ENCODE results near the gene PRKG1.

PRKG1 gene

GRCh38 chr10:51666456-51666855, 592.2 kb downstream of the PRKG1 start:
- H3K4me2 ChIP-seq (ENCODE audit: low read depth, low read length, poor library complexity, severe bottlenecking): no peak overlapping the region
- H2AFZ ChIP-seq (ENCODE audit: low read length): no peak overlapping the region
- H3K9me3 ChIP-seq (ENCODE audit: insufficient read depth, low read depth, low read length): no peaks in the 10 kb centered on the region
- no peak for TF ChIP-seq EZH2phosphoT487 (IDR thresholded peaks at IDR 0.05; ENCODE audit: borderline replicate concordance)
- TF ChIP-seq, protein P1, sequence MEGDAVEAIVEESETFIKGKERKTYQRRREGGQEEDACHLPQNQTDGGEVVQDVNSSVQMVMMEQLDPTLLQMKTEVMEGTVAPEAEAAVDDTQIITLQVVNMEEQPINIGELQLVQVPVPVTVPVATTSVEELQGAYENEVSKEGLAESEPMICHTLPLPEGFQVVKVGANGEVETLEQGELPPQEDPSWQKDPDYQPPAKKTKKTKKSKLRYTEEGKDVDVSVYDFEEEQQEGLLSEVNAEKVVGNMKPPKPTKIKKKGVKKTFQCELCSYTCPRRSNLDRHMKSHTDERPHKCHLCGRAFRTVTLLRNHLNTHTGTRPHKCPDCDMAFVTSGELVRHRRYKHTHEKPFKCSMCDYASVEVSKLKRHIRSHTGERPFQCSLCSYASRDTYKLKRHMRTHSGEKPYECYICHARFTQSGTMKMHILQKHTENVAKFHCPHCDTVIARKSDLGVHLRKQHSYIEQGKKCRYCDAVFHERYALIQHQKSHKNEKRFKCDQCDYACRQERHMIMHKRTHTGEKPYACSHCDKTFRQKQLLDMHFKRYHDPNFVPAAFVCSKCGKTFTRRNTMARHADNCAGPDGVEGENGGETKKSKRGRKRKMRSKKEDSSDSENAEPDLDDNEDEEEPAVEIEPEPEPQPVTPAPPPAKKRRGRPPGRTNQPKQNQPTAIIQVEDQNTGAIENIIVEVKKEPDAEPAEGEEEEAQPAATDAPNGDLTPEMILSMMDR (conservative IDR thresholded peaks at IDR 0.05; ENCODE audit: low read length): no peak
- no peaks in the 10 kb centered on the region for H3F3A ChIP-seq (ENCODE audit: low read depth)
- H3K4me1 ChIP-seq (ENCODE audit: insufficient read depth, low read length, poor library complexity, severe bottlenecking): no peaks in the 10 kb centered on the region
- H3K9ac ChIP-seq (ENCODE audit: low read depth, low read length, poor library complexity, severe bottlenecking): no peak overlapping the region
- H4K20me1 ChIP-seq (ENCODE audit: insufficient read depth, low read length, poor library complexity, severe bottlenecking): no peaks in the 10 kb centered on the region
- no peak overlapping the region for H3K4me3 ChIP-seq (ENCODE audit: low read length, poor library complexity, severe bottlenecking)
- H3K27me3 ChIP-seq (ENCODE audit: insufficient read depth, low read length, poor library complexity, severe bottlenecking): no peaks in the 10 kb centered on the region
- 0 out of 2 replicates have a peak, but pooled peaks cover 9% of the 10 kb centered on the region for H3K9me2 ChIP-seq (replicated peaks; ENCODE audit: low read depth, low read length)
- no peaks in the 10 kb centered on the region for H3K79me2 ChIP-seq (ENCODE audit: insufficient read depth, low read length)
- no peaks in the 10 kb centered on the region for H3K36me3 ChIP-seq (ENCODE audit: insufficient read depth, low read length)

DNA sequence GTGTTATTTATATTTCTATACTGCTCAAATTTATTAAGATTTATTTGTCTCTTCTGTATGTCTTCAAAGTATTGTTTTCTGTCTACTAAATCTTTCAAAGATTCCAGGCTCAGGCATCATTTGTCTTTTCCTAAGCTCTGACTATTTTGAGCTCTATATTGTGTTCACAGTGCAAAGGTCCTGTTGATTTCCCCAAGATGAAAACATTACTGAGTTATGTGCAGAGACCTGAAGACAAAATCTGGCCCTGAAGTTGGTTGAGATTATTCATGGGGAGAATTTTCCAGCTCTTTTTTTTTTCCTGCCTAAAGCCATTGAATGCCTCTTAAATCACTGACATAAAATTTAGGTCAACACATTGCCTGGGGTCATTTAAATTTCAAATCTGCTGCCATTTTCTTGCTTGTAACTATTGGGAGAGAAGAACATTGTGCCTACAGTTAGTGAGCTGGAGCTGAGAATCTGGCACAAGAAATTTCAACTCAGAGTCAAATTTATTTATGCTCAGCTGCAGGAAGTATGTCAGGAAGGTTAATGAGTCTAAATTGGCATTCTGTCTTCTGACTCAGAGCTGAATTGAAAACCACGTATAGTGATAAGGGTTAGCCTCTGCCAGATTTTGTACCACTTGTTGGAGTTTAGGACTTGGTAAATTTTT, 593.5 kb downstream of the PRKG1 start:
- no peak overlapping the region for H2AFZ ChIP-seq (ENCODE audit: low read length)
- no peaks in the 10 kb centered on the region for H3K27me3 ChIP-seq (ENCODE audit: insufficient read depth, low read length, poor library complexity, severe bottlenecking)
- H3K79me2 ChIP-seq (ENCODE audit: insufficient read depth, low read length): no peaks in the 10 kb centered on the region
- TF ChIP-seq, protein P1 (conservative IDR thresholded peaks at IDR 0.05; ENCODE audit: low read length): no peak
- TF ChIP-seq EZH2phosphoT487 (IDR thresholded peaks at IDR 0.05; ENCODE audit: borderline replicate concordance): no peak
- H3K4me2 ChIP-seq (ENCODE audit: low read depth, low read length, poor library complexity, severe bottlenecking): no peak overlapping the region
- no peaks in the 10 kb centered on the region for H4K20me1 ChIP-seq (ENCODE audit: insufficient read depth, low read length, poor library complexity, severe bottlenecking)
- no peaks in the 10 kb centered on the region for H3K4me1 ChIP-seq (ENCODE audit: insufficient read depth, low read length, poor library complexity, severe bottlenecking)
- H3K9ac ChIP-seq (ENCODE audit: low read depth, low read length, poor library complexity, severe bottlenecking): no peak overlapping the region
- H3K36me3 ChIP-seq (ENCODE audit: insufficient read depth, low read length): no peaks in the 10 kb centered on the region
- no peak overlapping the region for H3K4me3 ChIP-seq (ENCODE audit: low read length, poor library complexity, severe bottlenecking)
- no peaks in the 10 kb centered on the region for H3F3A ChIP-seq (ENCODE audit: low read depth)
- no peaks in the 10 kb centered on the region for H3K9me3 ChIP-seq (ENCODE audit: insufficient read depth, low read depth, low read length)
- 0 out of 2 replicates have a peak, but pooled peaks cover 9% of the 10 kb centered on the region for H3K9me2 ChIP-seq (replicated peaks; ENCODE audit: low read depth, low read length)

DNA sequence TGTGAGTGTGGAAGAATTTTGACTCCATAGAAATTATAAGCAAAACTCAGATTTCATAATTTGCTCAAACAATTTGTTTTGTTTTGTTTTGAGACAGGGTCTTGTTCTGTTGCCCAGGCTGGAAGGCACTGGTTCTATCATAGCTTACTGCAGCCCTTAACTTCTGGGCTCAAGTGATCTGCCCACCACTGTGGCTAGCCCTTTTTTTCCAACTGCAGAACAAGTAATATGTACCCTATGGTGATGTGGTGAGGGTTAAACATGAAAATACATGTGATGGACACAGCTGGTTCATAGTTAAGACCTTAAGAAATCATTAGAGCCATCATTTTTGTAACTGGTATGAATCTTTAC, 594.0 kb downstream of the PRKG1 start:
- Histone ChIP-seq H2AFZ (ENCODE audit: low read length) (no peak overlapping the region), H3K79me2 (ENCODE audit: insufficient read depth, low read length) (no peaks in the 10 kb centered on the region), H3F3A (ENCODE audit: low read depth) (no peaks in the 10 kb centered on the region), H3K4me3 (ENCODE audit: low read length, poor library complexity, severe bottlenecking) (no peak overlapping the region), H3K9ac (ENCODE audit: low read depth, low read length, poor library complexity, severe bottlenecking) (no peak overlapping the region), H3K9me2 (replicated peaks; ENCODE audit: low read depth, low read length) (0 out of 2 replicates have a peak, but pooled peaks cover 9% of the 10 kb centered on the region), H3K36me3 (ENCODE audit: insufficient read depth, low read length) (no peaks in the 10 kb centered on the region), H3K4me2 (ENCODE audit: low read depth, low read length, poor library complexity, severe bottlenecking) (no peak overlapping the region), H3K9me3 (ENCODE audit: insufficient read depth, low read depth, low read length) (no peaks in the 10 kb centered on the region), H3K4me1 (ENCODE audit: insufficient read depth, low read length, poor library complexity, severe bottlenecking) (no peaks in the 10 kb centered on the region), H3K27me3 (ENCODE audit: insufficient read depth, low read length, poor library complexity, severe bottlenecking) (no peaks in the 10 kb centered on the region), H4K20me1 (ENCODE audit: insufficient read depth, low read length, poor library complexity, severe bottlenecking) (no peaks in the 10 kb centered on the region)
- TF ChIP-seq, protein P1 (conservative IDR thresholded peaks at IDR 0.05; ENCODE audit: low read length): no peak
- TF ChIP-seq EZH2phosphoT487 (IDR thresholded peaks at IDR 0.05; ENCODE audit: borderline replicate concordance): no peak

All from Loucy (cell line).